ENCODE measurements around the gene CACNA1H. TPM values are rescaled to one million over a fixed set of nuclear protein-coding genes. Genes with fewer than 3 reads are reported as not detected.

CACNA1H gene
- total RNA-seq, 2 experiments from 2014 or later: 0.50 to 0.84 TPM

GRCh38 chr16:1135459-1135825, 17.5 kb upstream of the CACNA1H start:
- Mint-ChIP-seq H3K4me3 (no peak overlapping the region), H3K27ac (no peak overlapping the region), H3K4me1 (ENCODE audit: low read depth) (no peaks in the 10 kb centered on the region), H3K9me3 (no peaks in the 10 kb centered on the region), H3K27me3 (ENCODE audit: low read depth) (no peaks in the 10 kb centered on the region), H3K36me3 (ENCODE audit: low read depth) (no peaks in the 10 kb centered on the region)
- CTCF ChIA-PET: interaction anchor here (0.5 kb wide), 1 partner anchor 72 kb away, joined by 4 read pairs; no protein-coding TSS in a partner anchor
- intact Hi-C loops (cut with micrococcal nuclease): no loop called here
- DNase-seq: no peak

GRCh38 chr16:1137604-1138003, 15.3 kb upstream of the CACNA1H start:
- Mint-ChIP-seq H3K9me3 (no peaks in the 10 kb centered on the region), H3K27ac (no peak overlapping the region), H3K36me3 (ENCODE audit: low read depth) (no peaks in the 10 kb centered on the region), H3K4me3 (no peak overlapping the region), H3K27me3 (ENCODE audit: low read depth) (no peaks in the 10 kb centered on the region), H3K4me1 (ENCODE audit: low read depth) (no peaks in the 10 kb centered on the region)
- CTCF ChIA-PET: no interaction called here
- no peak for DNase-seq
- intact Hi-C loops (cut with micrococcal nuclease): no loop called here

GRCh38 chr16:1140582-1141162, 12.2 kb upstream of the CACNA1H start:
- CTCF ChIA-PET: no interaction called here
- H3K4me3 Mint-ChIP-seq: no peak overlapping the region
- intact Hi-C loops (cut with micrococcal nuclease): no loop called here
- no peaks in the 10 kb centered on the region for H3K36me3 Mint-ChIP-seq (ENCODE audit: low read depth)
- no peaks in the 10 kb centered on the region for H3K27me3 Mint-ChIP-seq (ENCODE audit: low read depth)
- no peak for DNase-seq
- H3K9me3 Mint-ChIP-seq: no peaks in the 10 kb centered on the region
- H3K4me1 Mint-ChIP-seq (ENCODE audit: low read depth): no peaks in the 10 kb centered on the region
- H3K27ac Mint-ChIP-seq: no peak overlapping the region

- intact Hi-C loops (cut with micrococcal nuclease): no loop called here
- H3K27ac Mint-ChIP-seq: no peak overlapping the region
- no peaks in the 10 kb centered on the region for H3K27me3 Mint-ChIP-seq (ENCODE audit: low read depth)
- CTCF ChIA-PET: no interaction called here
- H3K9me3 Mint-ChIP-seq: no peaks in the 10 kb centered on the region
- no peak overlapping the region for H3K4me3 Mint-ChIP-seq
- no peaks in the 10 kb centered on the region for H3K4me1 Mint-ChIP-seq (ENCODE audit: low read depth)
- DNase-seq: no peak
- H3K36me3 Mint-ChIP-seq (ENCODE audit: low read depth): no peaks in the 10 kb centered on the region
Measured at GRCh38 chr16:1141191-1141590, 11.7 kb upstream of the CACNA1H start.

GRCh38 chr16:1141716-1142115, 11.2 kb upstream of the CACNA1H start:
- no peaks in the 10 kb centered on the region for H3K9me3 Mint-ChIP-seq
- H3K27ac Mint-ChIP-seq: no peak overlapping the region
- intact Hi-C loops (cut with micrococcal nuclease): no loop called here
- H3K27me3 Mint-ChIP-seq (ENCODE audit: low read depth): no peaks in the 10 kb centered on the region
- CTCF ChIA-PET: no interaction called here
- no peak for DNase-seq
- no peaks in the 10 kb centered on the region for H3K36me3 Mint-ChIP-seq (ENCODE audit: low read depth)
- H3K4me1 Mint-ChIP-seq (ENCODE audit: low read depth): no peaks in the 10 kb centered on the region
- H3K4me3 Mint-ChIP-seq: no peak overlapping the region

- CTCF ChIA-PET: no interaction called here
- no peak for DNase-seq
Measured at GRCh38 chr16:1142911-1143310, 10.0 kb upstream of the CACNA1H start.

GRCh38 chr16:1143761-1144450, 9.0 kb upstream of the CACNA1H start:
- CTCF ChIA-PET: no interaction called here
- intact Hi-C loops (cut with micrococcal nuclease): no loop called here
- H3K36me3 Mint-ChIP-seq (ENCODE audit: low read depth): no peaks in the 10 kb centered on the region
- no peaks in the 10 kb centered on the region for H3K4me1 Mint-ChIP-seq (ENCODE audit: low read depth)
- no peak overlapping the region for H3K27ac Mint-ChIP-seq
- H3K4me3 Mint-ChIP-seq: no peak overlapping the region
- DNase-seq: no peak
- peaks cover 5% of the 10 kb centered on the region for H3K9me3 Mint-ChIP-seq
- H3K27me3 Mint-ChIP-seq (ENCODE audit: low read depth): no peaks in the 10 kb centered on the region

More at GRCh38 chr16:1142911-1143310, 10.0 kb upstream of the CACNA1H start:
- peaks cover 5% of the 10 kb centered on the region for H3K9me3 Mint-ChIP-seq
- no peaks in the 10 kb centered on the region for H3K4me1 Mint-ChIP-seq (ENCODE audit: low read depth)
- H3K27me3 Mint-ChIP-seq (ENCODE audit: low read depth): no peaks in the 10 kb centered on the region
- no peaks in the 10 kb centered on the region for H3K36me3 Mint-ChIP-seq (ENCODE audit: low read depth)
- H3K27ac Mint-ChIP-seq: no peak overlapping the region
- H3K4me3 Mint-ChIP-seq: no peak overlapping the region
- intact Hi-C loops (cut with micrococcal nuclease): no loop called here

GRCh38 chr16:1144476-1145382, 8.2 kb upstream of the CACNA1H start:
- H3K36me3 Mint-ChIP-seq (ENCODE audit: low read depth): no peaks in the 10 kb centered on the region
- no peak for DNase-seq
- intact Hi-C loops (cut with micrococcal nuclease): no loop called here

GRCh38 chr16:1145383-1146100, 7.4 kb upstream of the CACNA1H start:
- CTCF ChIA-PET: no interaction called here
- no peaks in the 10 kb centered on the region for H3K4me1 Mint-ChIP-seq (ENCODE audit: low read depth)
- H3K36me3 Mint-ChIP-seq (ENCODE audit: low read depth): no peaks in the 10 kb centered on the region
- peaks cover 5% of the 10 kb centered on the region for H3K9me3 Mint-ChIP-seq
- no peak overlapping the region for H3K27ac Mint-ChIP-seq
- no peaks in the 10 kb centered on the region for H3K27me3 Mint-ChIP-seq (ENCODE audit: low read depth)
- no peak overlapping the region for H3K4me3 Mint-ChIP-seq
- no peak for DNase-seq
- intact Hi-C loops (cut with micrococcal nuclease): no loop called here

More at GRCh38 chr16:1144476-1145382, 8.2 kb upstream of the CACNA1H start:
- H3K4me3 Mint-ChIP-seq: no peak overlapping the region
- no peaks in the 10 kb centered on the region for H3K27me3 Mint-ChIP-seq (ENCODE audit: low read depth)
- CTCF ChIA-PET: no interaction called here
- H3K27ac Mint-ChIP-seq: no peak overlapping the region
- H3K9me3 Mint-ChIP-seq: peaks cover 5% of the 10 kb centered on the region
- no peaks in the 10 kb centered on the region for H3K4me1 Mint-ChIP-seq (ENCODE audit: low read depth)

GRCh38 chr16:1146409-1146808, 6.5 kb upstream of the CACNA1H start:
- no peaks in the 10 kb centered on the region for H3K36me3 Mint-ChIP-seq (ENCODE audit: low read depth)
- no peaks in the 10 kb centered on the region for H3K27me3 Mint-ChIP-seq (ENCODE audit: low read depth)
- H3K4me3 Mint-ChIP-seq: no peak overlapping the region
- peaks cover 5% of the 10 kb centered on the region for H3K9me3 Mint-ChIP-seq
- no peaks in the 10 kb centered on the region for H3K4me1 Mint-ChIP-seq (ENCODE audit: low read depth)
- no peak overlapping the region for H3K27ac Mint-ChIP-seq
- DNase-seq: no peak
- intact Hi-C loops (cut with micrococcal nuclease): no loop called here
- CTCF ChIA-PET: no interaction called here

GRCh38 chr16:1147027-1147426, 5.9 kb upstream of the CACNA1H start:
- no peak overlapping the region for H3K27ac Mint-ChIP-seq
- CTCF ChIA-PET: no interaction called here
- H3K27me3 Mint-ChIP-seq (ENCODE audit: low read depth): no peaks in the 10 kb centered on the region
- DNase-seq: no peak
- H3K4me3 Mint-ChIP-seq: no peak overlapping the region
- intact Hi-C loops (cut with micrococcal nuclease): no loop called here
- no peaks in the 10 kb centered on the region for H3K4me1 Mint-ChIP-seq (ENCODE audit: low read depth)
- H3K9me3 Mint-ChIP-seq: peaks cover 5% of the 10 kb centered on the region
- no peaks in the 10 kb centered on the region for H3K36me3 Mint-ChIP-seq (ENCODE audit: low read depth)

GRCh38 chr16:1149101-1149636, 3.7 kb upstream of the CACNA1H start:
- no peak overlapping the region for H3K27ac Mint-ChIP-seq
- H3K27me3 Mint-ChIP-seq (ENCODE audit: low read depth): no peaks in the 10 kb centered on the region
- H3K36me3 Mint-ChIP-seq (ENCODE audit: low read depth): no peaks in the 10 kb centered on the region
- no peak for DNase-seq
- CTCF ChIA-PET: interaction anchor here (0.7 kb wide), 1 partner anchor 27 kb away, joined by 3 read pairs; no protein-coding TSS in a partner anchor
- H3K4me1 Mint-ChIP-seq (ENCODE audit: low read depth): no peaks in the 10 kb centered on the region
- H3K4me3 Mint-ChIP-seq: no peak overlapping the region
- intact Hi-C loops (cut with micrococcal nuclease): no loop called here
- peaks cover 5% of the 10 kb centered on the region for H3K9me3 Mint-ChIP-seq
